Tibial artery (tissue), 4 donors: ENCODE results near the gene PLA2G2C.

Experiments used
- DNase-seq, 2 donors: peaks; one replicate each; pipeline ENCODE4 v3.0.0-alpha.2; 2019
- H3K27ac ChIP-seq, 2 donors: fragments of 200-600 bp; sonication (generic) in 1 of 2; 1 replicate in 1 of 2; 2 replicates in 1 of 2; pipeline ENCODE4 v1.5.1; 2018 to 2019; ENCODE audit warnings: mild to moderate bottlenecking in 1 of 2
- H3K27me3 ChIP-seq, 2 donors: fragments of 200-600 bp; sonication (generic) in 1 of 2; one replicate each; pipeline versions ENCODE4 v1.5.1 to v1.6.0; 2016 to 2019
- H3K36me3 ChIP-seq, 3 donors: fragments of 200-600 bp; sonication (generic) in 2 of 3; one replicate each; pipeline ENCODE4 v1.5.1; 2016 to 2019; ENCODE audit warnings: mild to moderate bottlenecking in 2 of 3
- H3K4me1 ChIP-seq, 4 donors: fragments of 200-600 bp; sonication (generic) in 2 of 4; 1 replicate in 3 of 4; 2 replicates in 1 of 4; pipeline ENCODE4 v1.5.1; 2016 to 2019
- H3K4me3 ChIP-seq, 2 donors: fragments of 200-600 bp; sonication (generic) in 1 of 2; 1 replicate in 1 of 2; 2 replicates in 1 of 2; pipeline ENCODE4 v1.5.1; 2018 to 2019; ENCODE audit warnings: mild to moderate bottlenecking in 2 of 2
- H3K9me3 ChIP-seq, 3 donors: fragments of 200-600 bp; sonication (generic) in 1 of 3; one replicate each; pipeline ENCODE4 v1.5.1; 2016 to 2019
- intact Hi-C: fragments of 100-400 bp; cut with DNase I; formaldehyde crosslinking; loops from one replicate; pipeline ENCODE4 v1.15.0; 2023; ENCODE audit warnings: low total_unique reads
- TF ChIP-seq, protein P1 (sequence below), 2 experiments: fragments of 200-600 bp in 1 of 2; fragments of 450-650 bp in 1 of 2; IDR thresholded peaks; one replicate each; pipeline ENCODE4 v1.5.1; 2017 to 2019; ENCODE audit warnings: antibody characterized with exemption in 2 of 2, mild to moderate bottlenecking in 1 of 2, moderate library complexity in 1 of 2

PLA2G2C gene

DNA sequence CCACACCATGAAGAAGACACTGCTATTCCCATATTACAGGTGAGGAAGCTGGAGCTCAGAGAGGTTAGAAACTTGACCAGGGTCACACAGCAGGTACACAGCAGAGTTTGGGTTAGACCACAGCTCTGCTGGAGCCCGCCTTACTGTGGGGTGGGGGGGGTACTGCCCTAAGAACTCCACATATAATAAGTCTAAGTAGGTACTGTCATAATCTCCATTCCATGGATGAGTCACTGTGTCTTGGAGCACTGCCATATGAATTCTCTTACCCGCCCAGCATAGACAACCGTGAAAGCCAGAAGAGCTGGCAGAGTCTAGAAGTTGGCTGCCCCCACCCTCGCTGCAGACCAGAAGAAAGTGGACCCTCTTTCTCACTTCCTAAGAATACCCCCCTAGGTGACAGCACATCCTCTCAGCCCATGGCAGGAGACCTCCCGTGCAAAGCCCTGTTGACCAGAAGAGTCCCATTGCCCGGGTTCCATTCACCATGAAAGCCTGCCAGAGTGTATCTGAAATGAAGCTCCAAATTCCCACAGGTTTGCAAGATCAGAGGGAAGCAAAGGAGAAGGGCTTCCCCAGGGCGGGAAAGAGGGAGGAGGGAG, 61.8 kb downstream of the PLA2G2C start:
- no peaks in the 10 kb centered on the region for H3K9me3 ChIP-seq
- no peak overlapping the region for H3K27ac ChIP-seq
- H3K4me3 ChIP-seq: no peak overlapping the region
- peaks cover 0 to 2% (median 0%) of the 10 kb centered on the region in 4 donors for H3K4me1 ChIP-seq
- DNase-seq: peak in 1 of 2 donors; percentile 35
- intact Hi-C loops: no loop called here
- H3K36me3 ChIP-seq: no peaks in the 10 kb centered on the region
- H3K27me3 ChIP-seq: peaks cover 0 to 18% of the 10 kb centered on the region in 2 donors
- TF ChIP-seq, protein P1, sequence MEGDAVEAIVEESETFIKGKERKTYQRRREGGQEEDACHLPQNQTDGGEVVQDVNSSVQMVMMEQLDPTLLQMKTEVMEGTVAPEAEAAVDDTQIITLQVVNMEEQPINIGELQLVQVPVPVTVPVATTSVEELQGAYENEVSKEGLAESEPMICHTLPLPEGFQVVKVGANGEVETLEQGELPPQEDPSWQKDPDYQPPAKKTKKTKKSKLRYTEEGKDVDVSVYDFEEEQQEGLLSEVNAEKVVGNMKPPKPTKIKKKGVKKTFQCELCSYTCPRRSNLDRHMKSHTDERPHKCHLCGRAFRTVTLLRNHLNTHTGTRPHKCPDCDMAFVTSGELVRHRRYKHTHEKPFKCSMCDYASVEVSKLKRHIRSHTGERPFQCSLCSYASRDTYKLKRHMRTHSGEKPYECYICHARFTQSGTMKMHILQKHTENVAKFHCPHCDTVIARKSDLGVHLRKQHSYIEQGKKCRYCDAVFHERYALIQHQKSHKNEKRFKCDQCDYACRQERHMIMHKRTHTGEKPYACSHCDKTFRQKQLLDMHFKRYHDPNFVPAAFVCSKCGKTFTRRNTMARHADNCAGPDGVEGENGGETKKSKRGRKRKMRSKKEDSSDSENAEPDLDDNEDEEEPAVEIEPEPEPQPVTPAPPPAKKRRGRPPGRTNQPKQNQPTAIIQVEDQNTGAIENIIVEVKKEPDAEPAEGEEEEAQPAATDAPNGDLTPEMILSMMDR (IDR thresholded peaks at IDR 0.05): no peak

DNA sequence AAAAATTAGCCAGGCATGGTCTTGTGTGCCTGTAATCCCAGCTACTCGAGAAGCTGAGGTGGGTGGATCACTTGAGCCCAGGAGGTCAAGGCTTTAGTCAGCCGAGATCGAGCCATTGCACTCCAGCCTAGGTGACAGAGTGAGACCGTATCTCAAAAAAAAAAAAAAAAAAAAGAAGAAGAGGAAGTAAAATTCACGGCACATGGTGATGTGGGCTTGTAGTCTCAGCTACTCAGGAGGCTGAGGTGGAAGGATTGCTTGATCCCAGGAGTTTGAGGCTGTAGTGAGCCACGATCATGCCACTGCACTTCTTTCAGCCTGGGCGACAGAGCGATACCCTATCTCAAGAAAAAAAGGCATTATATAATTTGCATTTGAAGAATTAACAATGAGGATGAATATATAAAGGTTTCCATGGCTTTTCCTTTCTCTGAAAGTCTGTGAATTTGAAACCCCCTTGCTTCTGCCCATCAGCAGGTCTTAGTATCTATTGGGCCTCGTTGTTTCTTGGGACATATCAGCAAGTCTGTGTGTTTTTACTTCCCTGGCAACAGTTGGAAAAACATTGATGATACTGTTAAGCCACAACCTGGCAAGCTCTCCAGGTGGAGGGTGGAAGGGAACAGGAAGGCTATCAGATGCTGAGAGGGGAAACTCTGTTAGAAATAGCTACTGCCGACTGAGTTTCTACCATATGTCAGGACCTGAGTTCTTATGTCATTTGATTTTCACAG, 62.4 kb downstream of the PLA2G2C start:
- Histone ChIP-seq H3K27ac (no peak overlapping the region), H3K27me3 (peaks cover 0 to 21% of the 10 kb centered on the region in 2 donors), H3K4me3 (no peak overlapping the region), H3K4me1 (peaks cover 0 to 2% (median 0%) of the 10 kb centered on the region in 4 donors), H3K36me3 (no peaks in the 10 kb centered on the region), H3K9me3 (no peaks in the 10 kb centered on the region)
- TF ChIP-seq, protein P1 (IDR thresholded peaks at IDR 0.05): no peak
- intact Hi-C loops: no loop called here
- no peak for DNase-seq

DNA sequence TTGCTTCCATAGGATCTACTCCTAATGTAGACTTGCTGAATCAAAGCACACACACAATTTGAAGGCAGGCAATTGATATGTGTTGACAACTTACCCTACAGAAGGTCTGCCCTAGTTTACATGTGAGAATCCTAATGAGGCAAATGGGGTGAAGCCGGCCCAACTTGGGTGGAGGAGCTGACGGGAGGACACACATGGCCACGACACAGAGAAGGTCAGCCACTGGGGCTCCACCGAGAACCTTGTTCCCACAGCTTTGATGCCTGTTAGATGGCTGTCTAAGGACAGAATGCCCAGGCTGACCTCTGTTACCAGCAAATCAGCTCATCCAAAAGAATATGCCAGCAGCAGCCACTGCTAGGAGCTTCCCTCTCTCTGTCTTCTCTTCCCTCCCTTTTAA, 65.5 kb downstream of the PLA2G2C start:
- intact Hi-C loops: no loop called here
- Histone ChIP-seq H3K9me3 (no peaks in the 10 kb centered on the region), H3K4me1 (peaks cover 0 to 2% (median 0%) of the 10 kb centered on the region in 4 donors), H3K27ac (no peak overlapping the region), H3K27me3 (peaks cover 0 to 23% of the 10 kb centered on the region in 2 donors), H3K4me3 (no peak overlapping the region), H3K36me3 (no peaks in the 10 kb centered on the region)
- DNase-seq: no peak
- TF ChIP-seq, protein P1 (IDR thresholded peaks at IDR 0.05): no peak

DNA sequence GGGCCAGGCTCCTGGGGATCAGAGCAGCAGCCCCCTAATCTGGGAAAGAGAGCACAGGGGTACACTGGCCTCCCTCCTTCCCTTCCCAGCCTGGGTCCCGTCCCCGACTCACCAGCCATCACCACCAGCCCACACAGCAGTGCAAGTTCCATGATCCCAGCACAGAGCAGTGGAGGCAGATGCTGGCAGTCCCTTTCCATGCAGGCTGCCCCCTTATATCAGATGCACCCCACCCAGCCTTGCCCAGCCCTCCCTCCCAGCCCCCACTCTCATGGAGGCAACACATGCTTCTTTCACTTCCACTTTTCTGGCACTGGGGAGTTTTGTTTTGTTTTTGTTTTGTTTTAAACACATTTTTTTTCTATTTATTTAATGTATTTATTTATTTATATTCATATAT, 67.0 kb downstream of the PLA2G2C start, which contains the start of gene PLA2G2D:
TSS of gene PLA2G2D (minus strand) at position 190 of the 400 bp plus-strand sequence. CDS start at position 152, 38 bp downstream.
- Histone ChIP-seq H3K4me3 (no peak within 1 kb of the TSS), H3K36me3 (no peaks in the 10 kb centered on the region), H3K27me3 (peaks cover 0 to 36% of the 10 kb centered on the region in 2 donors), H3K27ac (no peak within 1 kb of the TSS), H3K4me1 (no peaks in the 10 kb centered on the region), H3K9me3 (no peaks in the 10 kb centered on the region)
- intact Hi-C loops: no loop called here
- no peak for DNase-seq
- TF ChIP-seq, protein P1 (IDR thresholded peaks at IDR 0.05): no peak

DNA sequence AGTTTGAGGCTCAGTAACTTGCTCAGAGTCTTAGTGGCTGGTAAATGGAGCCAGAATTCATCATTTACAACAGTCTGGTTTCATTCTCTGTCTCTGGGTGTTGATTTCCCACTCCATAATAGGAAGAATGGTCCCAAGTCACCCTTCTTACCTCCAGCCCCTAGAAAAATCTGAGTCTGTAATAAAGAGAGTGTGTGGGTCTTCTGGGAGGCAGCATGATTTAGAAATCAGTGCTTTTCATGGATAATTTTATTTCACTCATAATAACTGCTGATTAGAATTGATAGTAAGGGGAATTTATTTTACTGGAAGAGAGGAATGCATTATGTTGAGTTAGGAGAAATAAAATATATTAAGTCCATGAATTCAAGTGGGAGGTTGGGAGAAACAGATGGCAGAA, 69.1 kb downstream of the PLA2G2C start:
- Histone ChIP-seq H3K36me3 (no peaks in the 10 kb centered on the region), H3K4me3 (no peak overlapping the region), H3K9me3 (no peaks in the 10 kb centered on the region), H3K27ac (no peak overlapping the region), H3K27me3 (peaks cover 0 to 46% of the 10 kb centered on the region in 2 donors), H3K4me1 (no peaks in the 10 kb centered on the region)
- TF ChIP-seq, protein P1 (IDR thresholded peaks at IDR 0.05): no peak
- DNase-seq: no peak
- intact Hi-C loops: no loop called here
